ENCODE results near the gene CEACAM8.

DNA sequence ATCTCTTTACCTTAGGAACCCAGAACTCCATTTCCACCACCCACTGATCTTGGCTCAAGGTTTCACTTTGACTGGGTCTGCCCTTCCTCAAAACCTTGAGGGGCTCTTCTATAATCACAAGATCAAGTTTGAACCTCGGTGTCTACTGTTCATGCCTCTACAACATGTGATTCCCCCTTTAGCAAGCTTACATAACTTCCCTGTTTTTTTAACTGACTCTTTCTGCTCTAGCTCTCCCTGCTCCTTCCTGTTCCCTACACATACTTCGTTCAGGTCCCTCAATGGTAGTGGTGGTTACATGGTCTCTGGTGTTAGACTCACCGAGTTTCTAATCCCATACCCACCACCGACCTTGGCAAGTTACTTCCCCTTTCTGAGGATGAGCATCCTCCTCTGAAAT, 26.7 kb downstream of the CEACAM8 start:
- TF ChIP-seq GATA2 (IDR thresholded peaks at IDR 0.05; ENCODE audit: low read depth, low read length) (no peak), GATA3 (IDR thresholded peaks at IDR 0.05; ENCODE audit: low read depth, low read length) (no peak)
